GM19035 (cell line): ENCODE data around the gene KCNQ4.

ENCODE experiments used
- ATAC-seq: cut with Tn5 transposase; IDR thresholded peaks from one replicate; pipeline ENCODE4 v1.9.1; 2021; ENCODE audit not compliant: unreplicated experiment

KCNQ4 gene

DNA sequence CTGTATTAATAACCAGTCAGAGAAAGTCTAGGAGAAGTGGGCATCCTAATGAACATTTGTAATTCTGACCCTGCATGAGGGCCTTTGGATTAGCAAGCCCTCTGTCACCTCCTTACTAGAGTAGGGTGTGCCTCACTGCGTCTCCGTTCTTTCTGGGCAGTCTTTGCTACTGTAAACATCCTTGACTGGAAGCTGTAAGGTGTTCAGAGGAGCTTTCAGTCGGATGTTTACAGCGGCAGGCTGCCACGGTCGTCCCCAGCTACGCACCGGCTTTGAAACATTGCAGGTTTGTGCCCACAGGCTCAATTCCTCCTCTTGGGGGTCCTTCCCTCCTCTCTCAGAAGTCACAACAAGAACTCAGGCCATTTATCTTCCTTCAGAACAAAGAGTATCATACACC is 29.4 kb upstream of the KCNQ4 start:
- ATAC-seq: no peak

DNA sequence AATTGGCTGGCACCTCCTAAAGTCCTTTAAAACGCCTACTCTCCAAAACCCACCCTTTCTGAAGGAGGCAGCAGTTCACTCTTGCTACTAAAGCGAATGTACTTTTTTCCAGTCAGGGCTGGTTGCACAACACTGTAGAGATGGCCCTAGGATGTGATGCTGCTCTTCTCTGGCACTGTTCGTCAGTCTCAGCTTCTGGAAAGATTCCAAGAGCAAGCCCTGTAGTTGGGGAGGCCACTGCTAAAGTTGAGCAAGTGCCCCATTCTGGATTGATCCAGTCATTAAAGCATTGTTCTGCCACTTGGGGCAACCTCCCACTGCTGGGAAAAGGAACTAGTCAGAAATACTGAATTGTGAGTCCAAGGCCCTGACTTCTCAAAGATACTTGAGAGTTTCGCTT is 28.5 kb upstream of the KCNQ4 start:
- no peak for ATAC-seq

DNA sequence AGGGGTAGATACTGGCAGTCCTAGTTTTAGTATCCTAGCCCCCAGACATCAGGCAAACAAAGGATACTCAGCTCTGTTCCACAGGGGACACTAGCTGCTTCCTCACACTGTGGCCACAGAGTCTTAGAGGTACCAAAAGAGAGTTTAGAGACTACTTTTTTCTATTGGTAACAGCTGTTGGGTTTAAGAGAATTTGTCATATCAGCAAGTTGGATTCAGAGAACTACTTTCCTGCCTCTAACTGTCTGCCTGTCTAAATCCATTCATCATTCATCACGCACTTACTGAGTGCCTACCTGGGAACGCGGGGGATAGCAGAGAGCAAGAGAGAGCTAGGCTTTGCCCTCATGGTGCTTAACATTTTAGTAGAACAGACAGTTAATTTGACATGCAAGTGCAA is 27.1 kb upstream of the KCNQ4 start:
- no peak for ATAC-seq

GRCh38 chr1:40757084-40757483 is 26.5 kb upstream of the KCNQ4 start:
- ATAC-seq: no peak

DNA sequence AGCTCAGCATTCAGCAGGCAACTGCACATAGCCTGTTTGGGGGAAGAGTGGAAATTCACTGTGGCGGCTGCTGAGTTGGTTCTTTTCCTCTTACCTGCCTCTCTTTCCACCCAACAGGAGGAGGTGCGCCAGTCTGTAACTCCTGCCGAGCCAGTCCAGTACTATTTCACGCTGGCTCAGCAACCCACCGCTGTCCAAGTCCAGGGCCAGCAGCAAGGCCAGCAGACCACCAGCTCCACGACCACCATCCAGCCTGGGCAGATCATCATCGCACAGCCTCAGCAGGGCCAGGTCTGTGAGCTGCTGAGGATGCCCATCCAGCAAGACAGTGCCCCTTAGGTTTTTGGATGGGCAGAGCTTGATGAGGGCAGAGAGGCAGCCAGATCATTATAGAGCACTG is 25.6 kb upstream of the KCNQ4 start:
- no peak for ATAC-seq

- no peak for ATAC-seq
Measured at GRCh38 chr1:40758578-40759343, 24.8 kb upstream of the KCNQ4 start.

GRCh38 chr1:40760984-40761383 is 22.6 kb upstream of the KCNQ4 start:
- no peak for ATAC-seq

GRCh38 chr1:40762144-40762923 is 21.3 kb upstream of the KCNQ4 start:
- no peak for ATAC-seq

- ATAC-seq: no peak
Measured at GRCh38 chr1:40763742-40764532, 19.6 kb upstream of the KCNQ4 start.

DNA sequence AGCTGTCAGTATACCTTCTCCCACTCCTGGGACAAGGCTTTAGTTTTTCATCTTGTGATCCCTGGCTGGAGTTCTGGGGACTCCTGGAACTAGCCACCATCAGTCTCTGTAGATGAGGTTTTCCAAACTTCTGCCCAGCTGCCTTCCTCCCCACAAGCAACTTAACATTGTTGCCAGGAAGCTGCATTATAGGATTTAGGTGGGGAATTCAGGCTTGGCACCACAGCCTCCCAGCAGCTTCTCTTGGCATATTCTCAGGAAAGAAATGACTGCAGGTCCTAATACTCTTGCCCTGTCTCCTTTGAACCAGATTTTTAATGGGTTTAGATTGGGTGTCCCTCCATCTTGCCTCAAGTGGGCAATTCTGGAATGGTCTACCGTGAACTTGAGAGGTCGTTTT is 18.6 kb upstream of the KCNQ4 start:
- ATAC-seq: no peak

DNA sequence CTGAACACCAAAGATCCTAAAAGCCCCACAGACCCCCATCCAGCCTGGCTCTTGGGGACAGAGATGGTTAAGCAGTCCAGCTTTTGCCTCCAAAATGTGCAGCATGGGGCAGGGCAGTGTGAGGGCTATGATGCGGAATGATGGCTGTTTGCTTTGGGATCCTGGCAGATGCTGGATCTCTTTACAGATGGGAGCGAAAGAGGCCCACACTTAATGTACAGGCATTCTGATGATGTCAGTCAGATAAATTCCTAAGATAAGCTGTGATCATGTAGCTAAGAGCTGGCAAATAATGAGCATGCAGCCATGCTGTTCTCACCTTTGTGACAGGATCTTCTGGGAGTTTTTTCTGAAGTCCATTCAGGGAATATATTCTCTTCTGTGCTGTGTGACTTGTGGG is 17.6 kb upstream of the KCNQ4 start:
- no peak for ATAC-seq

- ATAC-seq: no peak
Measured at GRCh38 chr1:40766560-40766959, 17.0 kb upstream of the KCNQ4 start.

- no peak for ATAC-seq
Measured at GRCh38 chr1:40768146-40768990, 15.2 kb upstream of the KCNQ4 start.

DNA sequence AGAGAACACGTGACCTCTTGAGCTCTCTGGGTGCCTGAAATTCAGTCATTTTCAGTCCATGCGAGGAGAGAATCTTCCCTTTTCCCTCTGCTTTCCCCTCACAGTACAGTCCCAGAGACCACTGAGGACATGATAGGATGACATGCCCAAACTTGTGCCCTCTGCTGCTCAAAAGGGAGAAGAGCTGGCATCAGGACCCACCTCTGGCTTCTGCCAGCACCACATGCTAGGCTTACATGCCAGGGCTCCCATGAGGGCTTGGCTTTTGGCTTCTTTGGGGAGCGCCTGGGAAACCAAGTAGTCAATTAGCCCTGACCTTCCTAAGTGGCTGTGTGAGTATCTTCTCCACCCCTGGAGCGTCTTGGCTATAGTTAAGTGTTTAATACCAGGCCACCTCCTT is 13.8 kb upstream of the KCNQ4 start:
- no peak for ATAC-seq

GRCh38 chr1:40770296-40771070 is 13.1 kb upstream of the KCNQ4 start:
- no peak for ATAC-seq

GRCh38 chr1:40772146-40772955 is 11.2 kb upstream of the KCNQ4 start:
- no peak for ATAC-seq

- ATAC-seq: no peak
Measured at GRCh38 chr1:40773748-40774265, 9.8 kb upstream of the KCNQ4 start.

GRCh38 chr1:40774266-40774998 is 9.2 kb upstream of the KCNQ4 start:
- ATAC-seq: no peak
